ENCODE data around the gene THY1. TPM values are rescaled to one million over a fixed set of nuclear protein-coding genes. Genes with fewer than 3 reads are reported as not detected.

Gene THY1
- total RNA-seq, 1 experiment from 2014 or later, result 1.1 TPM

DNA sequence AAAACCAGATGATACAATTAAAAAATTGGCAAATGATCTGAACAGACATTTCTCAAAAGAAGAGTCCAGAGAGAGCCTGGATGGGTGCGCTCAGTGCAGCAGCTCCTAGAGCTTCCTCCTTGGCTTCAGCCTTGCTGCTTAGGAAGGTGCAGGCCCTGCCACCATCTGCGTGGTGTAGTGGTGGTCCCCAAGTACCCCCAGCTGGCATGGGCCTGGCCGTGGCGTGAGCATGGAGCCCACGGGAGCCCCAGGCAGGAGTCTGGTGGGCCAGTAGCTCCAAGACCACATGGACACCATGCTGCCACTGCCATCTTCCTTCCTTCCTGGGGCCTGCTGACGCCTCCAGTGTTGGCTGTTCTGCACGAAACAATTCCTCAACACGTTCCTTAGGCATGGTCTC lies 20.5 kb downstream of the THY1 start:
- Histone ChIP-seq H3K9me3 (ENCODE audit: control insufficient read depth in 1 of 2, insufficient read depth in 1 of 2, low read depth in 1 of 2, low read length in 2 of 2) (peaks cover 9 to 19% of the 10 kb centered on the region in 2 experiments; a peak in 2 of 4 replicates), H3K9me2 (ENCODE audit: insufficient read depth) (no peaks in the 10 kb centered on the region), H3K9ac (ENCODE audit: low read length) (no peak overlapping the region), H3K27ac (ENCODE audit: low read depth, low read length) (no peak overlapping the region), H3K36me3 (ENCODE audit: control insufficient read depth in 1 of 2, insufficient read depth in 2 of 2, low read length in 2 of 2) (peaks cover 0 to 12% of the 10 kb centered on the region in 2 experiments; a peak in 1 of 4 replicates), H3K79me2 (ENCODE audit: insufficient read depth, low read length) (no peaks in the 10 kb centered on the region), H2AFZ (ENCODE audit: low read depth, low read length, poor library complexity, severe bottlenecking) (no peak overlapping the region), H3K27me3 (ENCODE audit: insufficient read depth, low read length) (no peaks in the 10 kb centered on the region), H4K20me1 (ENCODE audit: insufficient read depth) (no peaks in the 10 kb centered on the region), H3K4me3 (replicated peaks in 1 of 2; ENCODE audit: low read depth in 1 of 2, low read length in 2 of 2) (no peak overlapping the region), H3K4me1 (ENCODE audit: control insufficient read depth in 1 of 2, insufficient read depth in 2 of 2, low read length in 2 of 2) (no peaks in the 10 kb centered on the region), H3K4me2 (ENCODE audit: low read length) (no peak overlapping the region)
- TF ChIP-seq, protein P1, sequence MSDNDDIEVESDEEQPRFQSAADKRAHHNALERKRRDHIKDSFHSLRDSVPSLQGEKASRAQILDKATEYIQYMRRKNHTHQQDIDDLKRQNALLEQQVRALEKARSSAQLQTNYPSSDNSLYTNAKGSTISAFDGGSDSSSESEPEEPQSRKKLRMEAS (IDR thresholded peaks at IDR 0.05), result no peak
- TF ChIP-seq JUND (IDR thresholded peaks at IDR 0.05) (no peak), EZH2 (IDR thresholded peaks at IDR 0.05) (no peak), SIN3A (IDR thresholded peaks at IDR 0.05; ENCODE audit: low read depth) (no peak), CBX3 (IDR thresholded peaks at IDR 0.05; ENCODE audit: low read depth) (no peak), YY1 (IDR thresholded peaks at IDR 0.05; ENCODE audit: extremely low read depth, insufficient replicate concordance, low read depth, low read length) (no peak)
- TF ChIP-seq, protein P2, sequence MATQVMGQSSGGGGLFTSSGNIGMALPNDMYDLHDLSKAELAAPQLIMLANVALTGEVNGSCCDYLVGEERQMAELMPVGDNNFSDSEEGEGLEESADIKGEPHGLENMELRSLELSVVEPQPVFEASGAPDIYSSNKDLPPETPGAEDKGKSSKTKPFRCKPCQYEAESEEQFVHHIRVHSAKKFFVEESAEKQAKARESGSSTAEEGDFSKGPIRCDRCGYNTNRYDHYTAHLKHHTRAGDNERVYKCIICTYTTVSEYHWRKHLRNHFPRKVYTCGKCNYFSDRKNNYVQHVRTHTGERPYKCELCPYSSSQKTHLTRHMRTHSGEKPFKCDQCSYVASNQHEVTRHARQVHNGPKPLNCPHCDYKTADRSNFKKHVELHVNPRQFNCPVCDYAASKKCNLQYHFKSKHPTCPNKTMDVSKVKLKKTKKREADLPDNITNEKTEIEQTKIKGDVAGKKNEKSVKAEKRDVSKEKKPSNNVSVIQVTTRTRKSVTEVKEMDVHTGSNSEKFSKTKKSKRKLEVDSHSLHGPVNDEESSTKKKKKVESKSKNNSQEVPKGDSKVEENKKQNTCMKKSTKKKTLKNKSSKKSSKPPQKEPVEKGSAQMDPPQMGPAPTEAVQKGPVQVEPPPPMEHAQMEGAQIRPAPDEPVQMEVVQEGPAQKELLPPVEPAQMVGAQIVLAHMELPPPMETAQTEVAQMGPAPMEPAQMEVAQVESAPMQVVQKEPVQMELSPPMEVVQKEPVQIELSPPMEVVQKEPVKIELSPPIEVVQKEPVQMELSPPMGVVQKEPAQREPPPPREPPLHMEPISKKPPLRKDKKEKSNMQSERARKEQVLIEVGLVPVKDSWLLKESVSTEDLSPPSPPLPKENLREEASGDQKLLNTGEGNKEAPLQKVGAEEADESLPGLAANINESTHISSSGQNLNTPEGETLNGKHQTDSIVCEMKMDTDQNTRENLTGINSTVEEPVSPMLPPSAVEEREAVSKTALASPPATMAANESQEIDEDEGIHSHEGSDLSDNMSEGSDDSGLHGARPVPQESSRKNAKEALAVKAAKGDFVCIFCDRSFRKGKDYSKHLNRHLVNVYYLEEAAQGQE (IDR thresholded peaks at IDR 0.05; ENCODE audit: low read depth), result no peak
- BruUV-seq (replicated peaks), result no TSS peak
- CTCF ChIA-PET, result no interaction called here
- ATAC-seq (no peak), DNase-seq (ENCODE audit: low read depth, low spot score) (no peak)
- RAD21 ChIA-PET (ENCODE audit: low non-redundant PET in 1 of 2, low total read pairs in 2 of 2, uncharacterized antibody in 2 of 2, unreplicated experiment in 2 of 2), result no interaction called here
- intact Hi-C loops (cut with micrococcal nuclease), result no loop called here
- POLR2A ChIA-PET, result no interaction called here
